ENCODE data around the gene GPR45. TPM values are rescaled to one million over a fixed set of nuclear protein-coding genes. Genes with fewer than 3 reads are reported as not detected.
"Not testable (repeated sequence)": the region's sequence is repeated elsewhere in the genome, so short reads cannot be mapped to it uniquely, and the experiment has no call there.

GPR45 gene
- polyA plus RNA-seq, 3 donors = not detected

- WGBS, 3 donors = 82 to 90% (median 87%) methylated on average over 4 of the region's 4 CpGs
- no peak overlapping the region for H3K27ac ChIP-seq (ENCODE audit: low read depth, low read length)
Observed at GRCh38 chr2:105249891-105250290, 8.3 kb downstream of the GPR45 start.

GRCh38 chr2:105251016-105251648, 9.6 kb downstream of the GPR45 start:
- not testable (repeated sequence) for H3K27ac ChIP-seq (ENCODE audit: low read depth, low read length)
- 96 to 97% (median 97%) methylated on average over 35 to 43 of the region's 43 CpGs for WGBS, 3 donors

GRCh38 chr2:105252271-105252670, 10.7 kb downstream of the GPR45 start:
- H3K27ac ChIP-seq (ENCODE audit: low read depth, low read length) = no peak overlapping the region
- 81 to 97% (median 90%) methylated on average over 2 of the region's 2 CpGs for WGBS, 3 donors

- 53 to 87% (median 71%) methylated on average over 4 to 5 of the region's 5 CpGs for WGBS, 3 donors
- H3K27ac ChIP-seq (ENCODE audit: low read depth, low read length) = no peak overlapping the region
Observed at GRCh38 chr2:105254531-105255210, 13.1 kb downstream of the GPR45 start.

- 82 to 89% (median 89%) methylated on average over 2 of the region's 2 CpGs for WGBS, 3 donors
- H3K27ac ChIP-seq (ENCODE audit: low read depth, low read length) = no peak overlapping the region
Observed at GRCh38 chr2:105255979-105256378, 14.4 kb downstream of the GPR45 start.

- no peak overlapping the region for H3K27ac ChIP-seq (ENCODE audit: low read depth, low read length)
- WGBS, 3 donors = 73 to 81% (median 75%) methylated on average over 11 of the region's 11 CpGs
Observed at GRCh38 chr2:105256431-105257047, 15.0 kb downstream of the GPR45 start.

- WGBS, 3 donors = 82 to 85% (median 84%) methylated on average over 3 of the region's 3 CpGs
- H3K27ac ChIP-seq (ENCODE audit: low read depth, low read length) = no peak overlapping the region
Observed at GRCh38 chr2:105257981-105258380, 16.4 kb downstream of the GPR45 start.

- H3K27ac ChIP-seq (ENCODE audit: low read depth, low read length) = no peak overlapping the region
- 74 to 80% (median 78%) methylated on average over 10 of the region's 10 CpGs for WGBS, 3 donors
Observed at GRCh38 chr2:105258835-105259350, 17.4 kb downstream of the GPR45 start.

GRCh38 chr2:105261061-105261460, 19.5 kb downstream of the GPR45 start:
- no peak overlapping the region for H3K27ac ChIP-seq (ENCODE audit: low read depth, low read length)
- 67 to 92% (median 74%) methylated on average over 5 of the region's 5 CpGs for WGBS, 3 donors

GRCh38 chr2:105262651-105263091, 21.1 kb downstream of the GPR45 start:
- 79 to 82% (median 82%) methylated on average over 10 of the region's 10 CpGs for WGBS, 3 donors
- H3K27ac ChIP-seq (ENCODE audit: low read depth, low read length) = no peak overlapping the region

GRCh38 chr2:105269426-105269825, 27.9 kb downstream of the GPR45 start:
- 94 to 96% (median 96%) methylated on average over 21 of the region's 21 CpGs for WGBS, 3 donors
- no peak overlapping the region for H3K27ac ChIP-seq (ENCODE audit: low read depth, low read length)

GRCh38 chr2:105271393-105272045, 30.0 kb downstream of the GPR45 start:
- WGBS, 3 donors = 82 to 95% (median 93%) methylated on average over 14 of the region's 14 CpGs
- H3K27ac ChIP-seq (ENCODE audit: low read depth, low read length) = no peak overlapping the region

- 82 to 88% (median 87%) methylated on average over 9 of the region's 9 CpGs for WGBS, 3 donors
- H3K27ac ChIP-seq (ENCODE audit: low read depth, low read length) = no peak overlapping the region
Observed at GRCh38 chr2:105272176-105272575, 30.6 kb downstream of the GPR45 start.

- no peak overlapping the region for H3K27ac ChIP-seq (ENCODE audit: low read depth, low read length)
- 61 to 70% (median 69%) methylated on average over 4 of the region's 4 CpGs for WGBS, 3 donors
Observed at GRCh38 chr2:105274046-105274445, 32.5 kb downstream of the GPR45 start.

GRCh38 chr2:105278654-105279053, 37.1 kb downstream of the GPR45 start:
- WGBS, 3 donors = 62 to 71% (median 70%) methylated on average over 5 of the region's 5 CpGs
- no peak overlapping the region for H3K27ac ChIP-seq (ENCODE audit: low read depth, low read length)

- 94 to 100% (median 96%) methylated on average over 1 of the region's 1 CpG for WGBS, 3 donors
- no peak overlapping the region for H3K27ac ChIP-seq (ENCODE audit: low read depth, low read length)
Observed at GRCh38 chr2:105279126-105279525, 37.6 kb downstream of the GPR45 start.

GRCh38 chr2:105280281-105280680, 38.7 kb downstream of the GPR45 start:
- 86 to 92% (median 88%) methylated on average over 10 of the region's 10 CpGs for WGBS, 3 donors
- no peak overlapping the region for H3K27ac ChIP-seq (ENCODE audit: low read depth, low read length)

- 82 to 95% (median 93%) methylated on average over 4 of the region's 4 CpGs for WGBS, 3 donors
- H3K27ac ChIP-seq (ENCODE audit: low read depth, low read length) = no peak overlapping the region
Observed at GRCh38 chr2:105283532-105283931, 42.0 kb downstream of the GPR45 start.

- 53 to 56% (median 54%) methylated on average over 5 of the region's 5 CpGs for WGBS, 3 donors
Observed at GRCh38 chr2:105287692-105288091, 46.1 kb downstream of the GPR45 start.

More at GRCh38 chr2:105287692-105288091, 46.1 kb downstream of the GPR45 start:
- no peak overlapping the region for H3K27ac ChIP-seq (ENCODE audit: low read depth, low read length)
